ENCODE data around the gene FHDC1. TPM values are rescaled to one million over a fixed set of nuclear protein-coding genes. Genes with fewer than 3 reads are reported as not detected.
"Not testable (repeated sequence)": the region's sequence is repeated elsewhere in the genome, so short reads cannot be mapped to it uniquely, and the experiment has no call there.

Gene FHDC1
- total and polyA plus RNA-seq, 10 donors = 0.82 to 14.3 (median 7.5) TPM

- Histone ChIP-seq H3K27me3 (replicated peaks in 1 of 7) (no peaks in the 10 kb centered on the region), H3K27ac (no peak overlapping the region), H3K36me3 (peaks cover 0 to 46% (median 8%) of the 10 kb centered on the region in 6 donors), H3K4me1 (peaks cover 0 to 12% (median 0%) of the 10 kb centered on the region in 6 donors), H3K4me3 (no peak overlapping the region), H3K9me3 (no peaks in the 10 kb centered on the region)
- no peak for TF ChIP-seq POLR2AphosphoS5 (IDR thresholded peaks at IDR 0.05)
- TF ChIP-seq POLR2A (IDR thresholded peaks at IDR 0.05) = no peak
- TF ChIP-seq CTCF (IDR thresholded peaks at IDR 0.05 in 8 of 11, conservative IDR thresholded peaks at IDR 0.05 in 3 of 11) = no peak
- intact Hi-C loops (cut with DNase I; ENCODE audit: low total_unique reads) = no loop called here
- 33 to 63% (median 48%) methylated on average over 1 of the region's 1 CpG for WGBS, 5 donors
- no peak for DNase-seq
These were observed 39.3 kb upstream of the FHDC1 start for GRCh38 chr4:152896811-152897210.

- H3K4me3 ChIP-seq; H3K9me3 ChIP-seq; H3K27ac ChIP-seq; H3K27me3 ChIP-seq (replicated peaks in 1 of 7); DNase-seq; intact Hi-C loops (cut with DNase I; ENCODE audit: low total_unique reads): not testable (repeated sequence)
- Histone ChIP-seq H3K4me1 (peaks cover 0 to 12% (median 0%) of the 10 kb centered on the region in 6 donors), H3K36me3 (peaks cover 0 to 39% (median 4%) of the 10 kb centered on the region in 6 donors)
- WGBS, 5 donors = 59 to 88% (median 75%) methylated on average over 6 of the region's 6 CpGs
These were observed 38.0 kb upstream of the FHDC1 start for GRCh38 chr4:152898133-152898532.

- DNase-seq = no peak
- Histone ChIP-seq H3K4me1 (peaks cover 0 to 12% (median 0%) of the 10 kb centered on the region in 6 donors), H3K4me3 (no peak overlapping the region), H3K36me3 (peaks cover 0 to 38% (median 3%) of the 10 kb centered on the region in 6 donors), H3K9me3 (no peaks in the 10 kb centered on the region), H3K27ac (no peak overlapping the region), H3K27me3 (replicated peaks in 1 of 7) (no peaks in the 10 kb centered on the region)
- intact Hi-C loops (cut with DNase I; ENCODE audit: low total_unique reads) = no loop called here
- TF ChIP-seq POLR2A (IDR thresholded peaks at IDR 0.05) (no peak), POLR2AphosphoS5 (IDR thresholded peaks at IDR 0.05) (no peak), CTCF (IDR thresholded peaks at IDR 0.05 in 8 of 11, conservative IDR thresholded peaks at IDR 0.05 in 3 of 11) (no peak)
These were observed 37.5 kb upstream of the FHDC1 start for GRCh38 chr4:152898606-152899005.

- Histone ChIP-seq H3K36me3 (peaks cover 0 to 31% (median 0%) of the 10 kb centered on the region in 6 donors), H3K27ac (no peak overlapping the region), H3K27me3 (replicated peaks in 1 of 7) (no peaks in the 10 kb centered on the region), H3K4me1 (peaks cover 0 to 12% (median 0%) of the 10 kb centered on the region in 6 donors), H3K4me3 (no peak overlapping the region), H3K9me3 (peaks cover 0 to 4% (median 0%) of the 10 kb centered on the region in 8 donors)
- TF ChIP-seq POLR2A (IDR thresholded peaks at IDR 0.05) (no peak), CTCF (IDR thresholded peaks at IDR 0.05 in 8 of 11, conservative IDR thresholded peaks at IDR 0.05 in 3 of 11) (no peak)
- no peak for DNase-seq
- intact Hi-C loops (cut with DNase I; ENCODE audit: low total_unique reads) = no loop called here
These were observed 35.7 kb upstream of the FHDC1 start for GRCh38 chr4:152900395-152900794.

GRCh38 chr4:152901205-152901604 is 34.9 kb upstream of the FHDC1 start:
- intact Hi-C loops (cut with DNase I; ENCODE audit: low total_unique reads) = no loop called here
- WGBS, 5 donors = 93 to 98% (median 97%) methylated on average over 3 of the region's 3 CpGs
- Histone ChIP-seq H3K4me3 (no peak overlapping the region), H3K9me3 (peaks cover 0 to 4% (median 0%) of the 10 kb centered on the region in 8 donors), H3K27ac (no peak overlapping the region), H3K36me3 (peaks cover 0 to 31% (median 0%) of the 10 kb centered on the region in 6 donors), H3K27me3 (replicated peaks in 1 of 7) (no peaks in the 10 kb centered on the region), H3K4me1 (peaks cover 0 to 12% (median 0%) of the 10 kb centered on the region in 6 donors)
- no peak for TF ChIP-seq CTCF (IDR thresholded peaks at IDR 0.05 in 8 of 11, conservative IDR thresholded peaks at IDR 0.05 in 3 of 11)
- no peak for TF ChIP-seq POLR2AphosphoS5 (IDR thresholded peaks at IDR 0.05)
- TF ChIP-seq POLR2A (IDR thresholded peaks at IDR 0.05) = no peak
- no peak for DNase-seq
